HepG2 (cell line): Measurements from ENCODE around the gene DNAJC4.

Experiments
- FOXJ3 ChIP-seq: sonication (generic); formaldehyde crosslinking; IDR thresholded peaks from 2 replicates; pipeline ENCODE4 v1.4.0; 2020; ENCODE audit warnings: missing genetic modification reagents, mild to moderate bottlenecking, borderline replicate concordance
- GLI4 ChIP-seq: sonication (generic); formaldehyde crosslinking; IDR thresholded peaks from 2 replicates; pipeline ENCODE4 v1.5.1; 2020; ENCODE audit warnings: missing genetic modification reagents, mild to moderate bottlenecking, moderate library complexity, borderline replicate concordance
- RAD21 ChIP-seq: fragments of 450-650 bp; formaldehyde crosslinking; IDR thresholded peaks from 2 replicates; pipeline ENCODE4 v1.5.0; 2020; ENCODE audit warnings: mild to moderate bottlenecking
- ZNF572 ChIP-seq: sonication (generic); formaldehyde crosslinking; IDR thresholded peaks from 2 replicates; pipeline ENCODE4 v1.5.1; 2020; ENCODE audit warnings: mild to moderate bottlenecking, missing genetic modification reagents
- TF ChIP-seq, protein P1 (sequence below): IDR thresholded peaks from 2 replicates; pipeline ENCODE4 v1.6.1; 2016; ENCODE audit warnings: missing compliant biosample characterization, missing genetic modification reagents, borderline replicate concordance
- TF ChIP-seq, protein P2 (sequence below): sonication (generic); formaldehyde crosslinking; IDR thresholded peaks from 2 replicates; pipeline ENCODE4 v1.5.0; 2020; ENCODE audit warnings: mild to moderate bottlenecking, missing genetic modification reagents, moderate library complexity
- TF ChIP-seq, protein P3 (sequence below): sonication (generic); formaldehyde crosslinking; IDR thresholded peaks from 2 replicates; pipeline ENCODE4 v1.9.0; 2021; ENCODE audit warnings: missing genetic modification reagents, borderline replicate concordance
- TF ChIP-seq, protein P4 (sequence below): sonication (generic); formaldehyde crosslinking; IDR thresholded peaks from 2 replicates; pipeline ENCODE4 v1.4.0; 2020; ENCODE audit warnings: low read depth, mild to moderate bottlenecking, missing genetic modification reagents
- TF ChIP-seq, protein P5 (sequence below): sonication (generic); formaldehyde crosslinking; IDR thresholded peaks from 2 replicates; pipeline ENCODE4 v1.4.0; 2020; ENCODE audit warnings: missing genetic modification reagents, borderline replicate concordance

DNA sequence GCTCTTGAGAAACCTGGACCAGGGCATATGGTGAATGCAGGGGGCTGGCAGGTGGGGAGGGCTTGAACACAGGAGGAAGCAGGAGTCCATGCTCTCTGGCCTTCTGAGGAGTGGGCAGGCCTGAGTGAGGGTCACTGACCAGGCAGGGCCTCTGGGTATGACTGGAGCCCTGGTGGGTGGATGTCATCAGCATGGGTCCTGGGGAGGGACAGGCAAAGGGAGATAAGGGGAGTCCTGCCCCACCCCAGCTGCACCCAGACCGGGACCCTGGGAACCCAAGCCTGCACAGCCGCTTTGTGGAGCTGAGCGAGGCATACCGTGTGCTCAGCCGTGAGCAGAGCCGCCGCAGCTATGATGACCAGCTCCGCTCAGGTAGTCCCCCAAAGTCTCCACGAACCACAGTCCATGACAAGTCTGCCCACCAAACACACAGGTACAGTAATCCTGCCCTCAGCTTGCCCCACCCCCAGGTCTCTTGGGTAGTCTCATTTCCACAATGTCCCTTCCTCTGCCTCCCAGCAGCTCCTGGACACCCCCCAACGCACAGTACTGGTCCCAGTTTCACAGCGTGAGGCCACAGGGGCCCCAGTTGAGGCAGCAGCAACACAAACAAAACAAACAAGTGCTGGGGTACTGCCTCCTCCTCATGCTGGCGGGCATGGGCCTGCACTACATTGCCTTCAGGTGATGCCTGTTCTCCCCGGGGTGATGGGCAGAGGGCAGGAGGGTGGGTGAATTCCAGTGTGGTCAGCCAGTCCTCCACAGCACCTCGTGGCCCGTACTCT is 2.0 kb downstream of the DNAJC4 start:
- TF ChIP-seq, protein P1, sequence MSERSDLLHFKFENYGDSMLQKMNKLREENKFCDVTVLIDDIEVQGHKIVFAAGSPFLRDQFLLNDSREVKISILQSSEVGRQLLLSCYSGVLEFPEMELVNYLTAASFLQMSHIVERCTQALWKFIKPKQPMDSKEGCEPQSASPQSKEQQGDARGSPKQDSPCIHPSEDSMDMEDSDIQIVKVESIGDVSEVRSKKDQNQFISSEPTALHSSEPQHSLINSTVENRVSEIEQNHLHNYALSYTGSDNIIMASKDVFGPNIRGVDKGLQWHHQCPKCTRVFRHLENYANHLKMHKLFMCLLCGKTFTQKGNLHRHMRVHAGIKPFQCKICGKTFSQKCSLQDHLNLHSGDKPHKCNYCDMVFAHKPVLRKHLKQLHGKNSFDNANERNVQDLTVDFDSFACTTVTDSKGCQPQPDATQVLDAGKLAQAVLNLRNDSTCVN (CRISPR knock-in tag): no peak
- TF ChIP-seq FOXJ3 (CRISPR knock-in tag) (no peak), GLI4 (CRISPR knock-in tag) (no peak), ZNF572 (no peak), RAD21 (no peak)
- TF ChIP-seq, protein P2, sequence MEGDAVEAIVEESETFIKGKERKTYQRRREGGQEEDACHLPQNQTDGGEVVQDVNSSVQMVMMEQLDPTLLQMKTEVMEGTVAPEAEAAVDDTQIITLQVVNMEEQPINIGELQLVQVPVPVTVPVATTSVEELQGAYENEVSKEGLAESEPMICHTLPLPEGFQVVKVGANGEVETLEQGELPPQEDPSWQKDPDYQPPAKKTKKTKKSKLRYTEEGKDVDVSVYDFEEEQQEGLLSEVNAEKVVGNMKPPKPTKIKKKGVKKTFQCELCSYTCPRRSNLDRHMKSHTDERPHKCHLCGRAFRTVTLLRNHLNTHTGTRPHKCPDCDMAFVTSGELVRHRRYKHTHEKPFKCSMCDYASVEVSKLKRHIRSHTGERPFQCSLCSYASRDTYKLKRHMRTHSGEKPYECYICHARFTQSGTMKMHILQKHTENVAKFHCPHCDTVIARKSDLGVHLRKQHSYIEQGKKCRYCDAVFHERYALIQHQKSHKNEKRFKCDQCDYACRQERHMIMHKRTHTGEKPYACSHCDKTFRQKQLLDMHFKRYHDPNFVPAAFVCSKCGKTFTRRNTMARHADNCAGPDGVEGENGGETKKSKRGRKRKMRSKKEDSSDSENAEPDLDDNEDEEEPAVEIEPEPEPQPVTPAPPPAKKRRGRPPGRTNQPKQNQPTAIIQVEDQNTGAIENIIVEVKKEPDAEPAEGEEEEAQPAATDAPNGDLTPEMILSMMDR: no peak
- TF ChIP-seq, protein P3, sequence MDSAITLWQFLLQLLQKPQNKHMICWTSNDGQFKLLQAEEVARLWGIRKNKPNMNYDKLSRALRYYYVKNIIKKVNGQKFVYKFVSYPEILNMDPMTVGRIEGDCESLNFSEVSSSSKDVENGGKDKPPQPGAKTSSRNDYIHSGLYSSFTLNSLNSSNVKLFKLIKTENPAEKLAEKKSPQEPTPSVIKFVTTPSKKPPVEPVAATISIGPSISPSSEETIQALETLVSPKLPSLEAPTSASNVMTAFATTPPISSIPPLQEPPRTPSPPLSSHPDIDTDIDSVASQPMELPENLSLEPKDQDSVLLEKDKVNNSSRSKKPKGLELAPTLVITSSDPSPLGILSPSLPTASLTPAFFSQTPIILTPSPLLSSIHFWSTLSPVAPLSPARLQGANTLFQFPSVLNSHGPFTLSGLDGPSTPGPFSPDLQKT (CRISPR knock-in tag): no peak
- TF ChIP-seq, protein P4, sequence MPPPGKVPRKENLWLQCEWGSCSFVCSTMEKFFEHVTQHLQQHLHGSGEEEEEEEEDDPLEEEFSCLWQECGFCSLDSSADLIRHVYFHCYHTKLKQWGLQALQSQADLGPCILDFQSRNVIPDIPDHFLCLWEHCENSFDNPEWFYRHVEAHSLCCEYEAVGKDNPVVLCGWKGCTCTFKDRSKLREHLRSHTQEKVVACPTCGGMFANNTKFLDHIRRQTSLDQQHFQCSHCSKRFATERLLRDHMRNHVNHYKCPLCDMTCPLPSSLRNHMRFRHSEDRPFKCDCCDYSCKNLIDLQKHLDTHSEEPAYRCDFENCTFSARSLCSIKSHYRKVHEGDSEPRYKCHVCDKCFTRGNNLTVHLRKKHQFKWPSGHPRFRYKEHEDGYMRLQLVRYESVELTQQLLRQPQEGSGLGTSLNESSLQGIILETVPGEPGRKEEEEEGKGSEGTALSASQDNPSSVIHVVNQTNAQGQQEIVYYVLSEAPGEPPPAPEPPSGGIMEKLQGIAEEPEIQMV (CRISPR knock-in tag): no peak
- TF ChIP-seq, protein P5, sequence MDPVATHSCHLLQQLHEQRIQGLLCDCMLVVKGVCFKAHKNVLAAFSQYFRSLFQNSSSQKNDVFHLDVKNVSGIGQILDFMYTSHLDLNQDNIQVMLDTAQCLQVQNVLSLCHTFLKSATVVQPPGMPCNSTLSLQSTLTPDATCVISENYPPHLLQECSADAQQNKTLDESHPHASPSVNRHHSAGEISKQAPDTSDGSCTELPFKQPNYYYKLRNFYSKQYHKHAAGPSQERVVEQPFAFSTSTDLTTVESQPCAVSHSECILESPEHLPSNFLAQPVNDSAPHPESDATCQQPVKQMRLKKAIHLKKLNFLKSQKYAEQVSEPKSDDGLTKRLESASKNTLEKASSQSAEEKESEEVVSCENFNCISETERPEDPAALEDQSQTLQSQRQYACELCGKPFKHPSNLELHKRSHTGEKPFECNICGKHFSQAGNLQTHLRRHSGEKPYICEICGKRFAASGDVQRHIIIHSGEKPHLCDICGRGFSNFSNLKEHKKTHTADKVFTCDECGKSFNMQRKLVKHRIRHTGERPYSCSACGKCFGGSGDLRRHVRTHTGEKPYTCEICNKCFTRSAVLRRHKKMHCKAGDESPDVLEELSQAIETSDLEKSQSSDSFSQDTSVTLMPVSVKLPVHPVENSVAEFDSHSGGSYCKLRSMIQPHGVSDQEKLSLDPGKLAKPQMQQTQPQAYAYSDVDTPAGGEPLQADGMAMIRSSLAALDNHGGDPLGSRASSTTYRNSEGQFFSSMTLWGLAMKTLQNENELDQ (CRISPR knock-in tag): no peak
